GM23338 (cell line): ENCODE data around the gene SMOC1.

Source experiments
- CREB1 ChIP-seq: fragments of 250-450 bp; sonication (Bioruptor Pico); IDR thresholded peaks from 2 replicates; pipeline ENCODE4 v1.5.0; 2020; ENCODE audit warnings: low read depth, mild to moderate bottlenecking, moderate library complexity
- CTCF ChIP-seq, 2 experiments: fragments of 200-600 bp in 1 of 2; sonication (generic) in 1 of 2; conservative IDR thresholded peaks; 2 replicates each; pipeline versions ENCODE4 v1.5.1 to v1.6.1; 2016 to 2017; ENCODE audit warnings: antibody characterized with exemption in 2 of 2, low read depth in 2 of 2, mild to moderate bottlenecking in 2 of 2, moderate library complexity in 1 of 2
- EZH2 ChIP-seq: fragments of 200-600 bp; sonication (generic); IDR thresholded peaks from one replicate; pipeline ENCODE4 v1.8.0; 2017; ENCODE audit warnings: antibody characterized with exemption, mild to moderate bottlenecking, low read depth; ENCODE audit not compliant: unreplicated experiment
- EZH2phosphoT487 ChIP-seq: fragments of 200-600 bp; sonication (generic); IDR thresholded peaks from one replicate; pipeline ENCODE4 v1.8.1; 2018; ENCODE audit warnings: antibody characterized with exemption; ENCODE audit not compliant: unreplicated experiment
- JUNB ChIP-seq: IDR thresholded peaks from one replicate; pipeline ENCODE4 v1.6.1; 2016; ENCODE audit warnings: antibody characterized with exemption; ENCODE audit not compliant: unreplicated experiment
- POLR2AphosphoS5 ChIP-seq: IDR thresholded peaks from 2 replicates; pipeline ENCODE4 v1.6.1; 2016; ENCODE audit warnings: antibody characterized with exemption, low read depth
- TF ChIP-seq, protein P1 (sequence below): IDR thresholded peaks from one replicate; pipeline ENCODE4 v1.6.1; 2018; ENCODE audit warnings: antibody characterized with exemption; ENCODE audit not compliant: unreplicated experiment

GRCh38 chr14:70045844-70046535 lies 166.8 kb downstream of the SMOC1 start:
- TF ChIP-seq EZH2 (no peak), CREB1 (CRISPR knock-in tag) (peak; percentile 44; the same call in 1 of the 2 replicates), CTCF (conservative IDR thresholded peaks at IDR 0.05; ENCODE audit: low read depth in 2 of 2) (peak; percentile 74 to 99), EZH2phosphoT487 (no peak), POLR2AphosphoS5 (no peak), JUNB (no peak)
- TF ChIP-seq, protein P1, sequence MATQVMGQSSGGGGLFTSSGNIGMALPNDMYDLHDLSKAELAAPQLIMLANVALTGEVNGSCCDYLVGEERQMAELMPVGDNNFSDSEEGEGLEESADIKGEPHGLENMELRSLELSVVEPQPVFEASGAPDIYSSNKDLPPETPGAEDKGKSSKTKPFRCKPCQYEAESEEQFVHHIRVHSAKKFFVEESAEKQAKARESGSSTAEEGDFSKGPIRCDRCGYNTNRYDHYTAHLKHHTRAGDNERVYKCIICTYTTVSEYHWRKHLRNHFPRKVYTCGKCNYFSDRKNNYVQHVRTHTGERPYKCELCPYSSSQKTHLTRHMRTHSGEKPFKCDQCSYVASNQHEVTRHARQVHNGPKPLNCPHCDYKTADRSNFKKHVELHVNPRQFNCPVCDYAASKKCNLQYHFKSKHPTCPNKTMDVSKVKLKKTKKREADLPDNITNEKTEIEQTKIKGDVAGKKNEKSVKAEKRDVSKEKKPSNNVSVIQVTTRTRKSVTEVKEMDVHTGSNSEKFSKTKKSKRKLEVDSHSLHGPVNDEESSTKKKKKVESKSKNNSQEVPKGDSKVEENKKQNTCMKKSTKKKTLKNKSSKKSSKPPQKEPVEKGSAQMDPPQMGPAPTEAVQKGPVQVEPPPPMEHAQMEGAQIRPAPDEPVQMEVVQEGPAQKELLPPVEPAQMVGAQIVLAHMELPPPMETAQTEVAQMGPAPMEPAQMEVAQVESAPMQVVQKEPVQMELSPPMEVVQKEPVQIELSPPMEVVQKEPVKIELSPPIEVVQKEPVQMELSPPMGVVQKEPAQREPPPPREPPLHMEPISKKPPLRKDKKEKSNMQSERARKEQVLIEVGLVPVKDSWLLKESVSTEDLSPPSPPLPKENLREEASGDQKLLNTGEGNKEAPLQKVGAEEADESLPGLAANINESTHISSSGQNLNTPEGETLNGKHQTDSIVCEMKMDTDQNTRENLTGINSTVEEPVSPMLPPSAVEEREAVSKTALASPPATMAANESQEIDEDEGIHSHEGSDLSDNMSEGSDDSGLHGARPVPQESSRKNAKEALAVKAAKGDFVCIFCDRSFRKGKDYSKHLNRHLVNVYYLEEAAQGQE = no peak
